Neuron (in vitro differentiated cells): Measurements from ENCODE around the gene CDH26.

Experiments
- H2AFZ ChIP-seq: one replicate; pipeline ENCODE4 v1.6.1; 2013; ENCODE audit warnings: low read depth, mild to moderate bottlenecking, inconsistent platforms, low read length, moderate library complexity
- H3K27me3 ChIP-seq: one replicate; pipeline ENCODE4 v1.6.1; 2013; ENCODE audit warnings: low read length; ENCODE audit not compliant: insufficient read depth
- H3K36me3 ChIP-seq: one replicate; pipeline ENCODE4 v1.6.1; 2013; ENCODE audit warnings: low read length; ENCODE audit not compliant: insufficient read depth
- H3K4me1 ChIP-seq: one replicate; pipeline ENCODE4 v1.6.1; 2013; ENCODE audit warnings: low read length; ENCODE audit not compliant: insufficient read depth
- H3K4me3 ChIP-seq: 2 replicates; pipeline ENCODE4 v1.5.1; 2013; ENCODE audit warnings: mild to moderate bottlenecking, low read length, moderate library complexity
- H3K9me3 ChIP-seq: one replicate; pipeline ENCODE4 v1.6.1; 2013; ENCODE audit warnings: low read length

The CDH26 gene

GRCh38 chr20:59999502-59999901, 41.3 kb downstream of the CDH26 start:
- H3K9me3 ChIP-seq: no peaks in the 10 kb centered on the region

DNA sequence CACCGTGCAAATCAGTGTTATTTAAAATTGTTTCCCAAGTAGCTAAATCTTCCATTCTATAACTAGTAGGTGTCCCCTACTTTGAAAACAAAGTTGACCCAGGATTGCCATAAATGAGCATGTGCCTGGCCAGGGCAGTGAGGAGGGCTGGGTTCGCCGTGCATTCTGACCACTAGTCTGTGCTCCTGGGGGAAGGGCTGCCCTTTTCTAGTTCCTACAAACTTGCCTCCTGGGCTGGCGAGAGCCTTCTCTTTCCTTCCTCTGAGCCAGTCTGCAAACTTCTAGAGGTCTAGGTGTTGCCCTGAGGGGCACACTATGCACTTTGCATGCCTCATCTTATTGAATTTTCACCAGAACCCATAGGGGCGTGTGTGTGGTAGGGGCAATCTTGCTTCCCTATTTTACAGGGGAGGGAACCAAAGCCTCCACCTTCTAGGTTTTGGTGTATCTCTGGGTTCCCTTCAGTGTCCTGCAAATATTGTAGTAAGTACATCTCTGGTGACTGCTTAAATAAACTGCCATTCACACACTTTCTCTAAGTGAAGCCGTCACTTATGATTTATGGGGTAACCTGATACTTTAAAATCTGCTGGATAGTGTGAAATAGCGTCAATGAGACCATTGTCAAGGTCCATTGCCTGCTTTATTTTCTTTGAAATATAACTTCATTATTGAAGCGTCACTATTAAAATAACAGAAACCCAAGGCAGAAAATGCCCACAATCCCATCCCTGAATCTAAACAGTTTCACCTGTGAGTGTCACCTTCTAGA, 42.2 kb downstream of the CDH26 start:
- H3K9me3 ChIP-seq: no peaks in the 10 kb centered on the region
- no peak overlapping the region for H3K4me3 ChIP-seq
- no peak overlapping the region for H2AFZ ChIP-seq
- H3K4me1 ChIP-seq: no peaks in the 10 kb centered on the region
- peaks cover 5% of the 10 kb centered on the region for H3K27me3 ChIP-seq
- no peaks in the 10 kb centered on the region for H3K36me3 ChIP-seq

More at GRCh38 chr20:59999502-59999901, 41.3 kb downstream of the CDH26 start:
- H2AFZ ChIP-seq: no peak overlapping the region
- H3K4me1 ChIP-seq: no peaks in the 10 kb centered on the region
- H3K27me3 ChIP-seq: peaks cover 5% of the 10 kb centered on the region
- no peaks in the 10 kb centered on the region for H3K36me3 ChIP-seq
- no peak overlapping the region for H3K4me3 ChIP-seq

DNA sequence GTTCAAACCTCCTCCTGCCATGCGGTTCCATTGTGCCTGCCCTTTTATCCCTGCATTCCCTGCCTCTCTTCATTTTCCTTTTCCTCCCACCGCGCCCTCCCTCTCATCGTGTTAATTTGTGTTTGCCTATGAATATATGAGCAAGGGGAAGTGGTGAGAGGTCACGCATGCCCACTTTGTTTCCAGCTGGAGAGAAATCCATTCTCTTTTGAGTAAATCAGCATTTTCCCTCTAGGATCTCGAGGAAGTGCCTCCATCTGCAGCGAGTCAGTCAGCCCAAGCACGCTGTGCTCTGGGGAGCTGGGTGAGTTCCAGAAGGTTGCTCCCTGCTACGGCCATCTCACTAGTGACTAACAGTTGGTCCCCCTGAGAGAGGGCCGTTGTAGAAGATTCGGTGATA, 42.9 kb downstream of the CDH26 start:
- Histone ChIP-seq H2AFZ (no peak overlapping the region), H3K4me1 (no peaks in the 10 kb centered on the region), H3K9me3 (no peaks in the 10 kb centered on the region), H3K36me3 (no peaks in the 10 kb centered on the region), H3K27me3 (peaks cover 5% of the 10 kb centered on the region), H3K4me3 (no peak overlapping the region)

DNA sequence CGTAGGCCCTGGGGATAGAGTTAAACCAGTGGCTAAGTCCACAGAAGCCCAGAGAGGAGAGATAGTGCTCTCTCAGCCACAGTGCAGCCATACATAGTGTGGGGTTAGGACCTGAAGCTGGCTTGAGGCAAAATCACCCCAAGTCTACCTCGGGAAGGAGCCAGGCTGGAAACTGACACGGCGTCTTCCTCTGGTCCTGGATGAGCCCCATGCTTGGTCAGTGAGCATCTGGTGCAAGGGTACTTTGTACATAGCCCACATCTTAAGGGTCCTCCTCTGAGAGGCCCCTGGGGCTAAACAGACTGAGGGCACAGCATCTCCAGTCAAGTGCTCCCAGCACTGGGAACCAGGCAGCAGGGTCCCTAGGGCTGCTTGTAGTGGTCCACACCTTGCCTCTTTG, 45.6 kb downstream of the CDH26 start:
- Histone ChIP-seq H3K36me3 (no peaks in the 10 kb centered on the region), H3K27me3 (no peaks in the 10 kb centered on the region), H3K4me1 (no peaks in the 10 kb centered on the region), H2AFZ (no peak overlapping the region), H3K4me3 (no peak overlapping the region), H3K9me3 (no peaks in the 10 kb centered on the region)

- Histone ChIP-seq H2AFZ (no peak overlapping the region), H3K36me3 (no peaks in the 10 kb centered on the region), H3K4me1 (no peaks in the 10 kb centered on the region), H3K9me3 (no peaks in the 10 kb centered on the region), H3K27me3 (no peaks in the 10 kb centered on the region), H3K4me3 (no peak overlapping the region)
Observed at GRCh38 chr20:60006261-60006660, 48.0 kb downstream of the CDH26 start.

- no peaks in the 10 kb centered on the region for H3K4me1 ChIP-seq
- H3K36me3 ChIP-seq: no peaks in the 10 kb centered on the region
- H3K9me3 ChIP-seq: no peaks in the 10 kb centered on the region
- no peak overlapping the region for H3K4me3 ChIP-seq
- peaks cover 2% of the 10 kb centered on the region for H3K27me3 ChIP-seq
- H2AFZ ChIP-seq: no peak overlapping the region
Observed at GRCh38 chr20:60007464-60007863, 49.2 kb downstream of the CDH26 start.

DNA sequence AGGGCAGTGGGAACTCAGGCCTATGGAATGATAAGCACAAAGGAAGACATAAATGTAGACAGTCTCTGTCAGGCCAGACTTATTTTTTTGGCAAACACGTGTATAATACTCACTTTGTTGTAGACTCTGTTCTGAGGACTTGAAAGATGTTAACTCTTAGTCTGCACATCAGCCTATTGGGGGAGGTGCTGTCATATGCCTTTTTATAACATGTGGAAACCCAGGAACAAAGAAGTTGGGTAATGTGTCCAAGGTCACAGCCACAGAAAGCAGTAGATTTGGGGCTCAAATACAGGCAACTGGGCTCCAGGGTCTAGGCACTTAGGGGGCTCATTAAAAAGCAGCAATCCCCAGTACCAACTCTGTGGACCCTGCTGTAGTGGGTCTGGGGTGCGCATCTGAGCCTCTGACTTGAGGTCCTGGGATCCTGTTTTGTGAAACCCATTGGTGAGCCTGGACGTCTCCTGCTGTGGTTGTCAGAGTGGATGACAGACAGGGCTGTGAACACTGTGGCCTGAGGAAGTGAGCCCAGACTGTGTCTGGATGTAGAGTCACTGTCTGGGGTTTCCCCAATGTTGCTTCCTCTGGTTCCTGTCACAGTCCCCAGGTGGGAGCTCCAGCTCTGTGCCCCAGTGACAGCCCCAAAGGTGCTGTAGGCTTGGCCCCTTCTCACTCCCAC, 50.0 kb downstream of the CDH26 start:
- no peaks in the 10 kb centered on the region for H3K4me1 ChIP-seq

GRCh38 chr20:60009318-60009717, 51.1 kb downstream of the CDH26 start:
- Histone ChIP-seq H3K9me3 (no peaks in the 10 kb centered on the region), H3K4me3 (no peak overlapping the region), H3K27me3 (peaks cover 2% of the 10 kb centered on the region), H3K4me1 (no peaks in the 10 kb centered on the region), H3K36me3 (no peaks in the 10 kb centered on the region), H2AFZ (no peak overlapping the region)

More for the DNA sequence above, 50.0 kb downstream of the CDH26 start:
- Histone ChIP-seq H3K9me3 (no peaks in the 10 kb centered on the region), H3K36me3 (no peaks in the 10 kb centered on the region), H2AFZ (no peak overlapping the region), H3K27me3 (peaks cover 2% of the 10 kb centered on the region), H3K4me3 (no peak overlapping the region)

DNA sequence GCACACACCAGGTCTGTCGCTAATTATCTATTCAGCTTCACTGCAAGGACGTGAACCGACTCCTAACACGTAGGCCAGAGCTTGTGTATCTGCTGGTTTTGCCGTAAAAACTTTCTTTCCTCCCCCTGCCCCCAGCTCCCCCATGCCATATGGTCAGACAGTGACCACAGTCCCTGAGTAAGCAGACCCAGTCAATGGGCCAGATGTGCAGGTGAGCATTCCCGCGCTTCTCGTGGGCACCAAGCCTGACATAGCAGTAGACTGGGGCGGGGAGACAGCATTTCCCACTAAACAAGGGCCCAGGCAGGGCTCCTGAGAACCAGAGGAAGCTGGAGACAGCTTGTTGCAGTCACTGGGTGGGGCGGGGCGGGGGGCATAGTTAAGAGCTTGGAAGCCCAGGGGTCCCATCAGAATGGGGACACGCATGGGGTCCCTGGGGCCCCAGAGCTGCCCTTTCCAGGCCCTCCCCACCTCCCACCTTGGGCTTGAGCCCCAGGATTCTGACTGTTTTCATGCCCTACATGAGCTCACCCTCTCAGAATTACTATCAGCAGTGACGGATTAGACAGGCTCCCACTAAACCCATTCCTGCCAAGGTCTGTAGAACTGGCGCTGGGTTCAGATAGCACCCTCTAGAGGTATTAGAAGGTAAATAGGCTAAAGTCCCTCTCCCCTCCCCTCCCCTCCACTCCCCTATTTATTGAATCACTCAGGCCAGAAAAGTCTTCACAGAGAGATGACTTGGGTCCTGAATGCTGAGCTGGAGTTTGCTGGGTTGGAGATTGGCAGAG, 51.8 kb downstream of the CDH26 start:
- Histone ChIP-seq H3K4me3 (no peak overlapping the region), H2AFZ (no peak overlapping the region), H3K4me1 (no peaks in the 10 kb centered on the region), H3K9me3 (no peaks in the 10 kb centered on the region), H3K27me3 (peaks cover 2% of the 10 kb centered on the region), H3K36me3 (no peaks in the 10 kb centered on the region)

DNA sequence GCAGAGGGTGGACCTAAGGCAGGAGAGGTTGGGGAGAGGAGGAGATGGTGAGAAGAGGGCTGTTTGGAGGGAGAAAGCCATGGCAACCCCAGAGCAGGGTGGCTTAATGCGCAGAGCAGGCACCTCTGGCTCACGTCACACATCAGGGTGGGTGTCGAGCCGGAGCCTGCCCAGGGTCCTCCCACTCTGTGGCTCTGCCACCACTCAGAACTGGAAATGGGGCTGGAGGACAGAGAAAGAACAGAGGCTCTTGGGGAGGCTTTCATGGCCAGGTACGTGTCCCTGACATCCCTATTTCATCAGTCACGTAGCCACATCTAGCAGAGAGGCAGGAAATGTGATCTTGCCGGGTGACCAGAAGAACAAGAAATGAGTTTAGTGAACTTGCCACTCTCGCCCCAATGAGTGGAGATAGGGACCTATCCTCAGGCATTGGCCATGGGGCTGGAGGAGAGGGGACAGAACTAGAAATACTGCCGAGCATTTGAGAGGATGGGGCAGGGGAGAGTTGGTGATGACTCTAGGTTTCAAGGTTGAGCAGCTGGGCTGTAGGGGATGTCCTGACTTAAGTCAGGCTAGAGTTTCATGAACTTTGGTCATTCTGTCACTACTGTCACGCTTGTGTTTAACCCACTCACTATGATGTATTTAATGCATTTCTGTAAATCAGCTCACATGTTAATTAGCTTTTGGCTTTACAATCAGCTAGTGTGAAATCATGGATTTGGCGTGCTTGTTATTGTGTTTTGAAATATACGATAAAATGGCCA, 52.7 kb downstream of the CDH26 start:
- Histone ChIP-seq H3K36me3 (no peaks in the 10 kb centered on the region), H3K9me3 (no peaks in the 10 kb centered on the region), H3K4me3 (no peak overlapping the region), H2AFZ (no peak overlapping the region), H3K27me3 (peaks cover 2% of the 10 kb centered on the region), H3K4me1 (no peaks in the 10 kb centered on the region)

GRCh38 chr20:60011512-60012507, 53.6 kb downstream of the CDH26 start:
- Histone ChIP-seq H3K36me3 (no peaks in the 10 kb centered on the region), H3K4me1 (no peaks in the 10 kb centered on the region), H3K4me3 (no peak overlapping the region), H3K9me3 (no peaks in the 10 kb centered on the region), H2AFZ (no peak overlapping the region), H3K27me3 (peaks cover 2% of the 10 kb centered on the region)
